ENCODE measurements around the gene CMYA5. TPM values are rescaled to one million over a fixed set of nuclear protein-coding genes. Genes with fewer than 3 reads are reported as not detected.

Gene CMYA5
- total and polyA plus RNA-seq, 2 of the 4 experiments (the other 2 are of a cell fraction), result 0.39 to 0.90 TPM

- Histone ChIP-seq H3K4me1 (ENCODE audit: control insufficient read depth, insufficient read depth, low read length) (no peaks in the 10 kb centered on the region), H4K8ac (ENCODE audit: low read depth in 2 of 2, low read length in 2 of 2) (no peak overlapping the region), H3K14ac (replicated peaks; ENCODE audit: low read depth, low read length) (no peak overlapping the region), H2BK120ac (ENCODE audit: low read depth, low read length) (no peak overlapping the region), H3K4ac (ENCODE audit: low read depth, low read length) (no peak overlapping the region), H4K20me1 (ENCODE audit: insufficient read depth, low read length) (no peaks in the 10 kb centered on the region), H3K56ac (ENCODE audit: extremely low read depth, insufficient read depth, low read length) (no peak overlapping the region), H2BK5ac (ENCODE audit: low read depth, low read length, poor library complexity, severe bottlenecking) (no peak overlapping the region), H3K18ac (ENCODE audit: low read depth, low read length) (no peak overlapping the region), H3K79me1 (ENCODE audit: low read depth in 1 of 2, low read length in 2 of 2) (no peaks in the 10 kb centered on the region), H3K36me3 (ENCODE audit: control insufficient read depth, insufficient read depth, low read length) (no peaks in the 10 kb centered on the region), H3K9me1 (ENCODE audit: insufficient read depth, low read length) (no peaks in the 10 kb centered on the region), H2AK9ac (replicated peaks; ENCODE audit: low read depth, low read length, poor library complexity) (no peak overlapping the region), H3K27ac (ENCODE audit: insufficient read depth, low read length) (no peak overlapping the region), H3K4me3 (ENCODE audit: insufficient read depth, low read depth, low read length) (no peak overlapping the region), H3K27me3 (ENCODE audit: control insufficient read depth, insufficient read depth, low read length) (peaks cover 3% of the 10 kb centered on the region), H3K4me2 (ENCODE audit: low read depth, low read length) (no peak overlapping the region), H4K91ac (ENCODE audit: insufficient read depth, low read depth, low read length) (no peak overlapping the region), H2BK15ac (ENCODE audit: low read depth, low read length) (no peak overlapping the region), H3K9ac (ENCODE audit: low read depth, low read length) (no peak overlapping the region), H4K5ac (ENCODE audit: low read depth, low read length) (no peak overlapping the region), H2AK5ac (ENCODE audit: low read depth, low read length) (no peak overlapping the region), H2BK20ac (ENCODE audit: low read depth, low read length) (no peak overlapping the region), H3K9me3 (ENCODE audit: control insufficient read depth, insufficient read depth, low read length) (no peaks in the 10 kb centered on the region), H3K23ac (ENCODE audit: low read depth, low read length) (no peak overlapping the region), H2AFZ (replicated peaks; ENCODE audit: low read length, poor library complexity) (no peak overlapping the region)
- DNase-seq, result no peak
- no peak for ATAC-seq (ENCODE audit: low read depth)
- POLR2A ChIA-PET (ENCODE audit: unreplicated experiment), result no interaction called here
- no CpG with 5 or more reads among the region's 4 CpGs for WGBS, 2 experiments (ENCODE audit: extremely low coverage in 2 of 2, insufficient read length in 1 of 2)
- CTCF ChIA-PET, result no interaction called here
- in situ Hi-C loops (cut with MboI; ENCODE audit: low sequenced_read_pairs) (no loop called here), intact Hi-C loops (cut with micrococcal nuclease) (no loop called here), dilution Hi-C loops (cut with HindIII; ENCODE audit: low sequenced_read_pairs, unreplicated experiment) (no loop called here)
- no TSS peak for BruUV-seq (replicated peaks)
- TF ChIP-seq MXI1 (IDR thresholded peaks at IDR 0.05; ENCODE audit: borderline replicate concordance, low read depth, low read length) (no peak), RFX5 (IDR thresholded peaks at IDR 0.05; ENCODE audit: low read depth, low read length) (no peak), RAD21 (IDR thresholded peaks at IDR 0.05; ENCODE audit: low read length) (no peak)
Measured at GRCh38 chr5:79746642-79747569, 57.3 kb downstream of the CMYA5 start.
